SU-DHL-6 (cell line): ENCODE measurements around the gene FERMT2.

ENCODE experiments used
- H2AFZ ChIP-seq: fragments of 200-600 bp; sonication (generic); 2 replicates; pipeline ENCODE4 v1.6.1; 2014; ENCODE audit warnings: low read depth, mild to moderate bottlenecking, moderate library complexity, mixed read lengths, antibody characterized with exemption, low read length; ENCODE audit not compliant: severe bottlenecking
- H3F3A ChIP-seq: fragments of 200-600 bp; shearing (Covaris generic); 2 replicates; pipeline ENCODE4 v1.6.0; 2016; ENCODE audit warnings: antibody characterized with exemption, mild to moderate bottlenecking; ENCODE audit not compliant: insufficient read depth
- H3K27ac ChIP-seq: fragments of 200-600 bp; sonication (generic); 2 replicates; pipeline ENCODE4 v1.5.1; 2016; ENCODE audit warnings: low read depth, mild to moderate bottlenecking, low read length, moderate library complexity, mixed read lengths
- H3K27me3 ChIP-seq: fragments of 200-600 bp; sonication (generic), shearing (Covaris generic); 2 replicates; pipeline ENCODE4 v1.6.0; 2014; ENCODE audit warnings: mild to moderate bottlenecking, low read length
- H3K36me3 ChIP-seq: fragments of 200-600 bp; sonication (generic); 2 replicates; pipeline ENCODE4 v1.6.1; 2014; ENCODE audit warnings: mild to moderate bottlenecking, low read length, mixed read lengths
- H3K4me2 ChIP-seq: fragments of 300-600, 200-600 bp; shearing (Covaris generic), sonication (generic); 2 replicates; pipeline ENCODE4 v1.6.0; 2014; ENCODE audit warnings: low read length, low read depth, mild to moderate bottlenecking; ENCODE audit not compliant: poor library complexity, severe bottlenecking
- H3K4me3 ChIP-seq: fragments of 200-600 bp; sonication (generic); 2 replicates; pipeline ENCODE4 v1.5.1; 2014; ENCODE audit warnings: antibody characterized with exemption, low read length, mild to moderate bottlenecking, mixed read lengths; ENCODE audit not compliant: insufficient read depth, poor library complexity, severe bottlenecking
- H3K79me2 ChIP-seq: fragments of 200-600 bp; sonication (generic); 2 replicates; pipeline ENCODE4 v1.6.1; 2014; ENCODE audit warnings: mild to moderate bottlenecking, low read length, moderate library complexity; ENCODE audit not compliant: insufficient read depth
- H3K9ac ChIP-seq: fragments of 200-600 bp; sonication (generic); 2 replicates; pipeline ENCODE4 v1.7.0; 2014; ENCODE audit warnings: mild to moderate bottlenecking, low read length
- H3K9me2 ChIP-seq: fragments of 200-600 bp; sonication (generic); replicated peaks from 2 replicates; pipeline ENCODE4 v1.6.1; 2014; ENCODE audit warnings: low read length; ENCODE audit not compliant: insufficient read depth
- H3K9me3 ChIP-seq: fragments of 200-600 bp; sonication (generic); 2 replicates; pipeline ENCODE4 v1.6.1; 2014; ENCODE audit warnings: low read length, mixed read lengths; ENCODE audit not compliant: insufficient read depth
- H4K20me1 ChIP-seq: fragments of 200-600 bp; sonication (generic); 2 replicates; pipeline ENCODE4 v1.6.1; 2014; ENCODE audit warnings: low read depth, mild to moderate bottlenecking, antibody characterized with exemption, low read length, moderate library complexity, mixed read lengths
- CTCF ChIP-seq: fragments of 200-600 bp; sonication (generic); IDR thresholded peaks from one replicate; pipeline ENCODE4 v1.5.1; 2017; ENCODE audit warnings: antibody characterized with exemption, mild to moderate bottlenecking, low read length, moderate library complexity; ENCODE audit not compliant: insufficient read depth, poor library complexity, severe bottlenecking
- EZH2phosphoT487 ChIP-seq: fragments of 200-600 bp; sonication (generic), shearing (Covaris generic); conservative IDR thresholded peaks from 2 replicates; pipeline ENCODE4 v1.6.1; 2018; ENCODE audit warnings: mild to moderate bottlenecking, antibody characterized with exemption, low read length, moderate library complexity, mixed read lengths

FERMT2 gene

GRCh38 chr14:52835122-52835903, 115.5 kb downstream of the FERMT2 start:
- Histone ChIP-seq H2AFZ (no peak overlapping the region), H3K9ac (no peak overlapping the region), H3K9me2 (no peaks in the 10 kb centered on the region), H3K4me2 (no peak overlapping the region), H3K27ac (no peak overlapping the region), H3F3A (no peaks in the 10 kb centered on the region), H3K27me3 (no peaks in the 10 kb centered on the region), H3K4me3 (no peak overlapping the region), H4K20me1 (no peaks in the 10 kb centered on the region), H3K36me3 (no peaks in the 10 kb centered on the region), H3K79me2 (no peaks in the 10 kb centered on the region), H3K9me3 (no peaks in the 10 kb centered on the region)
- no peak for TF ChIP-seq EZH2phosphoT487
- no peak for TF ChIP-seq CTCF

GRCh38 chr14:52834440-52834842, 116.4 kb downstream of the FERMT2 start:
- Histone ChIP-seq H3K27ac (no peak overlapping the region), H3K36me3 (no peaks in the 10 kb centered on the region), H3K9ac (no peak overlapping the region), H4K20me1 (no peaks in the 10 kb centered on the region), H2AFZ (no peak overlapping the region), H3F3A (no peaks in the 10 kb centered on the region), H3K27me3 (no peaks in the 10 kb centered on the region), H3K4me3 (no peak overlapping the region), H3K9me2 (no peaks in the 10 kb centered on the region), H3K4me2 (no peak overlapping the region), H3K79me2 (no peaks in the 10 kb centered on the region), H3K9me3 (no peaks in the 10 kb centered on the region)
- no peak for TF ChIP-seq EZH2phosphoT487
- no peak for TF ChIP-seq CTCF

GRCh38 chr14:52833891-52834290, 117.0 kb downstream of the FERMT2 start:
- no peak overlapping the region for H2AFZ ChIP-seq
- no peak overlapping the region for H3K4me3 ChIP-seq
- H3K36me3 ChIP-seq, result no peaks in the 10 kb centered on the region
- no peaks in the 10 kb centered on the region for H3K79me2 ChIP-seq
- H3K9ac ChIP-seq, result no peak overlapping the region
- no peak overlapping the region for H3K4me2 ChIP-seq
- TF ChIP-seq EZH2phosphoT487, result no peak
- TF ChIP-seq CTCF, result no peak
- H3K27ac ChIP-seq, result no peak overlapping the region
- H3K9me2 ChIP-seq, result no peaks in the 10 kb centered on the region
- no peaks in the 10 kb centered on the region for H3K27me3 ChIP-seq
- H4K20me1 ChIP-seq, result no peaks in the 10 kb centered on the region
- H3K9me3 ChIP-seq, result no peaks in the 10 kb centered on the region
- no peaks in the 10 kb centered on the region for H3F3A ChIP-seq
